ENCODE measurements around the gene GUCY1A2.

GUCY1A2 gene

GRCh38 chr11:107025673-107026072 lies 7.4 kb upstream of the GUCY1A2 start:
- ATAC-seq (ENCODE audit: insufficient read depth, low read depth) (no peak), DNase-seq (no peak)
- Histone ChIP-seq H3K4me1 (ENCODE audit: insufficient read depth, low read length) (no peaks in the 10 kb centered on the region), H2AFZ (ENCODE audit: low read depth, low read length) (no peak overlapping the region), H3K9me3 (ENCODE audit: insufficient read depth, low read length, severe bottlenecking) (no peaks in the 10 kb centered on the region), H3K9ac (ENCODE audit: low read depth, low read length) (no peak overlapping the region), H3K79me2 (ENCODE audit: insufficient read depth, low read length) (no peaks in the 10 kb centered on the region), H3K27ac (ENCODE audit: low read length) (no peak overlapping the region), H3K4me2 (ENCODE audit: insufficient read depth, low read length) (no peak overlapping the region), H3K27me3 (ENCODE audit: insufficient read depth, low read length, poor library complexity) (no peaks in the 10 kb centered on the region), H3K36me3 (ENCODE audit: insufficient read depth, low read length) (no peaks in the 10 kb centered on the region), H4K20me1 (ENCODE audit: insufficient read depth, low read length) (no peaks in the 10 kb centered on the region), H3K4me3 (ENCODE audit: low read depth in 1 of 2, low read length in 2 of 2) (no peak overlapping the region)
- TF ChIP-seq CTCF (IDR thresholded peaks at IDR 0.05; ENCODE audit: borderline replicate concordance, extremely low read depth, low read length, poor library complexity, severe bottlenecking): no peak
- no peak for TF ChIP-seq EZH2 (IDR thresholded peaks at IDR 0.05; ENCODE audit: borderline replicate concordance, low read depth, low read length, severe bottlenecking)

- Histone ChIP-seq H3K36me3 (ENCODE audit: insufficient read depth, low read length) (no peaks in the 10 kb centered on the region), H3K4me3 (ENCODE audit: low read depth in 1 of 2, low read length in 2 of 2) (no peak overlapping the region), H3K4me2 (ENCODE audit: insufficient read depth, low read length) (no peak overlapping the region), H2AFZ (ENCODE audit: low read depth, low read length) (no peak overlapping the region), H3K9ac (ENCODE audit: low read depth, low read length) (no peak overlapping the region), H3K9me3 (ENCODE audit: insufficient read depth, low read length, severe bottlenecking) (no peaks in the 10 kb centered on the region), H3K4me1 (ENCODE audit: insufficient read depth, low read length) (no peaks in the 10 kb centered on the region), H3K27me3 (ENCODE audit: insufficient read depth, low read length, poor library complexity) (no peaks in the 10 kb centered on the region), H4K20me1 (ENCODE audit: insufficient read depth, low read length) (no peaks in the 10 kb centered on the region), H3K79me2 (ENCODE audit: insufficient read depth, low read length) (no peaks in the 10 kb centered on the region), H3K27ac (ENCODE audit: low read length) (no peak overlapping the region)
- no peak for TF ChIP-seq EZH2 (IDR thresholded peaks at IDR 0.05; ENCODE audit: borderline replicate concordance, low read depth, low read length, severe bottlenecking)
- no peak for TF ChIP-seq CTCF (IDR thresholded peaks at IDR 0.05; ENCODE audit: borderline replicate concordance, extremely low read depth, low read length, poor library complexity, severe bottlenecking)
- ATAC-seq (ENCODE audit: insufficient read depth, low read depth) (no peak), DNase-seq (no peak)
Measured at GRCh38 chr11:107020594-107020993, 2.3 kb upstream of the GUCY1A2 start.

- Histone ChIP-seq H3K27me3 (ENCODE audit: insufficient read depth, low read length, poor library complexity) (no peaks in the 10 kb centered on the region), H3K9me3 (ENCODE audit: insufficient read depth, low read length, severe bottlenecking) (no peaks in the 10 kb centered on the region), H3K9ac (ENCODE audit: low read depth, low read length) (no peak overlapping the region), H3K4me1 (ENCODE audit: insufficient read depth, low read length) (no peaks in the 10 kb centered on the region), H4K20me1 (ENCODE audit: insufficient read depth, low read length) (no peaks in the 10 kb centered on the region), H2AFZ (ENCODE audit: low read depth, low read length) (no peak overlapping the region), H3K4me3 (ENCODE audit: low read depth in 1 of 2, low read length in 2 of 2) (no peak overlapping the region), H3K27ac (ENCODE audit: low read length) (no peak overlapping the region), H3K36me3 (ENCODE audit: insufficient read depth, low read length) (no peaks in the 10 kb centered on the region), H3K79me2 (ENCODE audit: insufficient read depth, low read length) (no peaks in the 10 kb centered on the region), H3K4me2 (ENCODE audit: insufficient read depth, low read length) (no peak overlapping the region)
- DNase-seq (no peak), ATAC-seq (ENCODE audit: insufficient read depth, low read depth) (0 out of 3 replicates have a peak, but pooled peaks have one; percentile 17)
- TF ChIP-seq EZH2 (IDR thresholded peaks at IDR 0.05; ENCODE audit: borderline replicate concordance, low read depth, low read length, severe bottlenecking) (no peak), CTCF (IDR thresholded peaks at IDR 0.05; ENCODE audit: borderline replicate concordance, extremely low read depth, low read length, poor library complexity, severe bottlenecking) (no peak)
Measured at GRCh38 chr11:107018902-107019493, 722 bp upstream of the GUCY1A2 start.

Data from DND-41 (cell line).